ENCODE data around the gene RND2.
"Not testable (repeated sequence)": the region's sequence is repeated elsewhere in the genome, so short reads cannot be mapped to it uniquely, and the experiment has no call there.

RND2 gene

DNA sequence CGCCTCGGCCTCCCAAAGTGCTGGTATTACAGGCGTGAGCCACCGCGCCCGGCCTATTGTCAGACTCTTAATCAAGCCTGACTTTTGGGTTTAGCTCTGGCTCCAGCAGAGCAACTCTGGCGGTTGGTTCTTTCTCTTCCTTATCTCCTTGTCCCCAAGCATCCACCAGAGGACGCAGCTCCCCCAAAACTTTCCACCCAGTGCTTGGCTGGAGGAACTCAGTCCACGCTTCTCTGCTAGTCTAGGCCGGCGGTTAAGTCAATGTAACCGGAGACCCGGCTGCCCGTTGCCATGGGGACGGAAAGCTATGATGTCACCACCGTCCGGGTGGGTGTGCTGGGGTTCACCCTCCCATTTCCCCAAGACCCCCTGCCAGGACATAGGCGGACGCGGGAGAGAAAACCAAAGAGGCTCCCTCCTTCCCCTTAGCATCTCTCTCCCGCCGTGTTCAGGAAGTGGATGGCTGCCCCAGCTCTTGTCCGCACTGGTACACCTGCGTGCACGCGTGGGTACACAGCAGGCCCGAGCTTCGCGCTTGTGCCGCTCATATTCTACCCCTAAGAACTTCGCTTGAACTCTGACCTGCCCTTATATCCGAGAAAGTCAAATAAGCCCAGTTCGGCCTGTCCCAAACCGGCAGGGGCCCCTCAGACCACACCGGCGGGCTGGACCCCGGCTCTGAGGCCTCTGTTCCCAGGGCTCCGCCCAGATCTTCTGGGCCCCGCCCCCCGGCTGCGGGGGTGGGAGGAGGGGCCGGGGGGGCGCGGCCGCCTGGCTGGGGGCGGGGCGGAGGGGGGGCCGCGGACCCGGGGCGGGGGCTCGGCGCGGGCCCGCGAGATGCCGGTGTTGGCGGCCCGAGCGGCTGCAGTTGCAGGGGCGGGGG, at the start of gene RND2:
Gene RND2 (plus strand): TSS at position 825 of the 883 bp plus-strand sequence. CDS start 117 bp downstream, outside the sequence.
- peak; percentile 96 to 98 for DNase-seq (ENCODE audit: low read depth in 1 of 2, low spot score in 1 of 2)
- no peak for TF ChIP-seq JUND (IDR thresholded peaks at IDR 0.05; ENCODE audit: low read depth)
- in situ Hi-C loops (cut with HindIII; ENCODE audit: low pct_unique_long_range_greater_than_20kb, low sequenced_read_pairs) = no loop called here

DNA sequence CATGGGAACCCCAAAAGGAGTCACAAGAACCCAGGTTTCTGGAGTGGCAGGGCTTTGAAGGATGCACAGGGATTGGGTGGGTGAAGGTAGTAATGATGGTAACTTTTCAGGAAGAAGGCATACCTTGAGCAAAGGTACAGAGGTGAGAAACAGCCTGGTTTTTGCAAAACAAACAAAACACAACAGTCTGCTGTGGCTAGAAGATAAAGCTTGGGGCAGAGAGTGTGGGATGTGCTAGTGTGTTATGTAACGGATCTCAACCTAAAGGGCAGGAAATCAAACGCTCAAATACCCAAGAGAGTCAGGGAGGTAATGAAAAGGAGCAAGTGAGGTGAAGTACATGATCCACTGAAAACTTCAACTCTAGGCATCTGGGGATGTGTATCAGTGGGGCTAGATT, 49.8 kb upstream of the RND2 start:
- in situ Hi-C loops (cut with HindIII; ENCODE audit: low pct_unique_long_range_greater_than_20kb, low sequenced_read_pairs) = no loop called here
- DNase-seq (ENCODE audit: low read depth in 1 of 2, low spot score in 1 of 2) = no peak
- TF ChIP-seq JUND (IDR thresholded peaks at IDR 0.05; ENCODE audit: low read depth) = no peak

DNA sequence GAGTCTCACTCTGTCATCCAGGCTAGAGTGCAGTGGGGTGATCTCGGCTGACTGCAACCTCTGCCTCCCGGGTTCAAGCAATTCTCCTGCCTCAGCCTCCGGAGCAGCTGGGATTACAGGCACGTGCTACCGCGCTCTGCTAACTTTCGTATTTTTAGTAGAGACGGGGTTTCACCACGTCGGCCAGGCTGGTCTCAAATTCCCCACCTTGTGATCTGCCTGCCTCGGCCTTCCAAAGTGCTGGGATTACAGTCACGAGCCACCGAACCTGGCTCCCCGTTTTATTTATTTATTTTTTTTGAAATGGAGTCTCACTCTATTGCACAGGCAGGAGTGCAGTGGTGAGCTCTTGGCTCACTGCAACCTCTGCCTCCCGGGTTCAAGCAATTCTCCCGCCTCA, 49.3 kb upstream of the RND2 start:
- DNase-seq (ENCODE audit: low read depth in 1 of 2, low spot score in 1 of 2); in situ Hi-C loops (cut with HindIII; ENCODE audit: low pct_unique_long_range_greater_than_20kb, low sequenced_read_pairs): not testable (repeated sequence)

DNA sequence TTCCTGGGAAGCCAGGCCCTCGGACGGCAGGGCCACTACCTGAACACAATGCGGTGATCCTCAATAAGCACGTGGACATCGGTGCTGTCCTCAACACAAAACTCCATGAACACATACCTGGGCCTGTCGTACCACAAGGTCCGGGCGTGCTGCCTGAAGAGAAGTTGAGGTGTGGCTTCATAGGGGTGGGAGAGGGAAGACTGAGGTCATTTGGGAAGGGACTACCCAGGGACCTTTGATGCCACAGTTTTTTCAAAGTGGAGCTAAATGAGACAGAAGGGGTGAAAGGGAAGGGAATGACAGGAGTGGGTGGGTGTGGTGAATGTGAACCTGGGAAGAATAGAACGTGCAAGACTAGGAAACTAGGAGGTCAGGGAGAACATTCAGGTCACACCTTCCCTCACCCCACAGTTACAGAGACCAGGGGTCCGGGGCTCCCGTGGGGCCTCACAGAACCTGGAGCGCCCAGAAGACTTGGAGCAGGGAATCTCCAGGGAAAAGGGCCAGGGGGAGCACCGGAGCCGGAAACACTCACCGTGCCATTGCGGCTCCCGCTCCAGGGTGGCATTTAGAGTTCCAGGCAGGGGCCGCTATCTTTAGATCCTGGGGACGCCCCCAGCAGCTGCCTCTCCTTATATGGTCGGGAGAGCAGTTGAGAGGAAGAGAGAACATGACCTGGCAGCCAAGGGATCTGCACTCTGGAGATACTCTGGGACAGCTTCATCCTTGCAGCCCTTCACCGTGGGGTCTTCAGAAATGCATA, 45.3 kb upstream of the RND2 start, which contains the start of gene PTGES3L:
Gene PTGES3L (minus strand): TSS at position 570 of the 763 bp plus-strand sequence. CDS start 27 bp downstream, at position 543.
- TF ChIP-seq JUND (IDR thresholded peaks at IDR 0.05; ENCODE audit: low read depth) = no peak
- DNase-seq (ENCODE audit: low read depth in 1 of 2, low spot score in 1 of 2) = peak in 1 of 2 experiments; percentile 49
- in situ Hi-C loops (cut with HindIII; ENCODE audit: low pct_unique_long_range_greater_than_20kb, low sequenced_read_pairs) = no loop called here

DNA sequence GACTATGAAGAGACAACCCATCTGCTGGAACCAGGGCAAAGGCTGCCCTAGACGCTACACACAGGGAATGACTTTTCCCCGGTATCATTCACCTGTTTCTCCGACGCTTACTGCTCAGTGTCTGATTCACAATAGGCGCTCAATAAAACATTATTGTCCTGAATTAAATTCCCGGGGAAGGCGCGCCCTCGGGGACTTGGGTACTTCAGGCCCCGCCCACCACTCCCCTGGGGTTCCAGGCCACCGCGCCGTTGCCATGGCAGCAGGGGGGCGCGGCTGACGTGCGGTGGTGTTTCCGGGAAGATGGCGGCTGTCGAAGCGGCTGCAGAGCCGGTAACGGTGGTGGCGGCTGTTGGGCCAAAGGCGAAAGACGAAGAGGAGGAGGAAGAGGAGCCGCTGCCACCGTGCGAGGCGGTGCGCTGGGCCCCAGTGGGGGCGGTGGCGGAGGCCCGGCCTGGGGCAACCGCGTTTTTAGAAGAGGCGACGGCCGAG, 44.7 kb upstream of the RND2 start, which contains the start of gene RUNDC1:
Gene RUNDC1 (plus strand): TSS at position 292 of the 492 bp plus-strand sequence. CDS start 12 bp downstream, at position 304.
- in situ Hi-C loops (cut with HindIII; ENCODE audit: low pct_unique_long_range_greater_than_20kb, low sequenced_read_pairs) = no loop called here
- no peak for TF ChIP-seq JUND (IDR thresholded peaks at IDR 0.05; ENCODE audit: low read depth)
- peak; percentile 93 to 98 for DNase-seq (ENCODE audit: low read depth in 1 of 2, low spot score in 1 of 2)

GRCh38 chr17:42980766-42981397, 44.1 kb upstream of the RND2 start:
- in situ Hi-C loops (cut with HindIII; ENCODE audit: low pct_unique_long_range_greater_than_20kb, low sequenced_read_pairs) = no loop called here
- peak; percentile 71 to 79 for DNase-seq (ENCODE audit: low read depth in 1 of 2, low spot score in 1 of 2)
- no peak for TF ChIP-seq JUND (IDR thresholded peaks at IDR 0.05; ENCODE audit: low read depth)

DNA sequence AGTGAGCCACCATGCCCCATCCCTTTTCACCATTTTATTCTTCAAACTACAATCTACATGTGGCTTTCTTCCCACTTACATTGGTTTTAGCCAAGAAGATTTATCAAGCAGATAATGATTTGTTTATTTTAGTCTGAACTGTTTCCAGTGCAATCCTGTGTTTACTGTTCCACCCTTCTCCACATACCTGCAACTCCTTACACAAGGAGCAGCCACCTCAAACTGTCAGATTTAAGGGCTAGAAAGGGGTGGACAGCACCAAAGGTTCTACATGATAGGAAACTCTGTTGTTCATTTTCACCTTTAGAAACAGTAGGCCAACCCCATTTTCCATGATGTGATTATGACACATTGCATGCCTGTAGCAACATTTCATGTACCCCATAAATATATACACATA, 42.8 kb upstream of the RND2 start:
- no peak for DNase-seq (ENCODE audit: low read depth in 1 of 2, low spot score in 1 of 2)
- in situ Hi-C loops (cut with HindIII; ENCODE audit: low pct_unique_long_range_greater_than_20kb, low sequenced_read_pairs) = no loop called here
- no peak for TF ChIP-seq JUND (IDR thresholded peaks at IDR 0.05; ENCODE audit: low read depth)

- no peak for DNase-seq (ENCODE audit: low read depth in 1 of 2, low spot score in 1 of 2)
- no peak for TF ChIP-seq JUND (IDR thresholded peaks at IDR 0.05; ENCODE audit: low read depth)
- in situ Hi-C loops (cut with HindIII; ENCODE audit: low pct_unique_long_range_greater_than_20kb, low sequenced_read_pairs) = no loop called here
Observed at GRCh38 chr17:42985225-42985624, 39.8 kb upstream of the RND2 start.

DNA sequence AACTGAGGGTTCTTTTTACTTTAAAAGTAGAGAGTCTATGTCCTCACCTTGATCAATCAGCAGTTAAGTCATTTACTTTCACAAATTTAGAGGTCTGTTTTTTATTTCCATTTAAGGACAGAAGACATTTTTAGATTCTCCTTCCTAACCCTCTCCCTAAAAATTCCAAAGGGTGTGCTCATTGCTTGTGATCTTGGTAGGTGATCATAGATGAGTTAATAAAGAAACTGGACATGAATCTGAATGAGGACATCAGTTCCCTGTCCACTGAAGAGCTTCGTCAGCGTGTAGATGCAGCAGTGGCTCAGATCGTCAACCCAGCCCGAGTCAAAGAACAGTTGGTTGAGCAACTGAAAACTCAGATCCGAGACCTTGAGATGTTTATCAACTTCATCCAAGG, 35.9 kb upstream of the RND2 start:
- DNase-seq (ENCODE audit: low read depth in 1 of 2, low spot score in 1 of 2) = no peak
- TF ChIP-seq JUND (IDR thresholded peaks at IDR 0.05; ENCODE audit: low read depth) = no peak
- in situ Hi-C loops (cut with HindIII; ENCODE audit: low pct_unique_long_range_greater_than_20kb, low sequenced_read_pairs) = no loop called here

- no peak for TF ChIP-seq JUND (IDR thresholded peaks at IDR 0.05; ENCODE audit: low read depth)
- DNase-seq (ENCODE audit: low read depth in 1 of 2, low spot score in 1 of 2) = no peak
- in situ Hi-C loops (cut with HindIII; ENCODE audit: low pct_unique_long_range_greater_than_20kb, low sequenced_read_pairs) = no loop called here
Observed at GRCh38 chr17:42989726-42990652, 35.0 kb upstream of the RND2 start.

- in situ Hi-C loops (cut with HindIII; ENCODE audit: low pct_unique_long_range_greater_than_20kb, low sequenced_read_pairs) = no loop called here
- no peak for DNase-seq (ENCODE audit: low read depth in 1 of 2, low spot score in 1 of 2)
- TF ChIP-seq JUND (IDR thresholded peaks at IDR 0.05; ENCODE audit: low read depth) = no peak
Observed at GRCh38 chr17:42991471-42991870, 33.6 kb upstream of the RND2 start.
